ENCODE results near the gene SH3RF1. TPM values are rescaled to one million over a fixed set of nuclear protein-coding genes. Genes with fewer than 3 reads are reported as not detected.

The SH3RF1 gene
- total RNA-seq, 2 donors from 2014 or later: 17.1 to 17.4 TPM

- peaks cover 48% of the 10 kb centered on the region for H3K4me1 ChIP-seq
- no peak for ATAC-seq
- no peak overlapping the region for H3K27ac ChIP-seq
- intact Hi-C loops (cut with DNase I): no loop called here
- H3K9me3 ChIP-seq: no peaks in the 10 kb centered on the region
- H3K36me3 ChIP-seq (replicated peaks in 1 of 2; ENCODE audit: insufficient read depth in 1 of 2, low read depth in 2 of 2): peaks cover 0 to 17% of the 10 kb centered on the region in 2 donors
- TF ChIP-seq POLR2A (IDR thresholded peaks at IDR 0.05) (no peak), CTCF (IDR thresholded peaks at IDR 0.05) (no peak)
- no peaks in the 10 kb centered on the region for H3K27me3 ChIP-seq
- DNase-seq: no peak
- no peak overlapping the region for H3K4me3 ChIP-seq
- WGBS, 2 donors: 90 to 91% methylated on average over 4 to 7 of the region's 7 CpGs
These were observed 153.1 kb downstream of the SH3RF1 start for GRCh38 chr4:169117591-169118081.

DNA sequence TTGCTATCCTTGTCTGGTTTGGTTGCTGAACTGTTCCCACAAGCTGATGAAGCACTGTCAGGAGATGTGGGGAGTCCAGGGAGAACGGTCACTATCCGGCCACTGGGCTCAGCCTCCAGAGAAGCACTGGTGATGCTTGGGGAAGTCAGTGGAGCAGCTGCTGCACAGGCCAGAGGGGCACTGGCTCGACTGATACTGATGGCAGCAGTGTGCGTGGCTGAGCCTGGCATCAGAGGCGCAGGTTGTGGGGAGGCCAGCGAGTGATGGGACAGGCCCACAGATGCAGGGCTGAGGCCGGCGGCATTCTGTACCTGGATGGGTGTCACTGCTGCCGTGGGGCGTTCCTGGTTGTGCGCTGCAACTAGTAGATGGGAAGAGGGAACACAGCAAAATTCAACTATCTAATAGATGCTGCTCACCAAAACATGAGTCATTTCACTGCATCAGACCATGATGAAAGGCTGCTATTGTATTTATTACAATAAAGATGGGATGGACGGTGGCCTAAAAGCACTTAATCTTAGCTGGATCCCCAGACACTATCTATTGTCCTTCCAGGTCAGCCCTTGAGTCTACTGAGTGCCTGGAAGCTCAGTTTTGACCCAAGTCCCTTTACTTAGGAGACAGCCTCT is 154.4 kb downstream of the SH3RF1 start:
- intact Hi-C loops (cut with DNase I): no loop called here
- 88 to 93% methylated on average over 12 of the region's 12 CpGs for WGBS, 2 donors
- H3K9me3 ChIP-seq: no peaks in the 10 kb centered on the region
- peaks cover 43% of the 10 kb centered on the region for H3K4me1 ChIP-seq
- TF ChIP-seq POLR2A (IDR thresholded peaks at IDR 0.05) (no peak), CTCF (IDR thresholded peaks at IDR 0.05) (no peak)
- H3K36me3 ChIP-seq (replicated peaks in 1 of 2; ENCODE audit: insufficient read depth in 1 of 2, low read depth in 2 of 2): peaks cover 0 to 17% of the 10 kb centered on the region in 2 donors
- ATAC-seq (no peak), DNase-seq (no peak)
- H3K27me3 ChIP-seq: no peaks in the 10 kb centered on the region
- no peak overlapping the region for H3K4me3 ChIP-seq
- peak overlapping the region; percentile 41 to 66 (median 52) for H3K27ac ChIP-seq

GRCh38 chr4:169115897-169116254 is 154.9 kb downstream of the SH3RF1 start:
- Histone ChIP-seq H3K9me3 (no peaks in the 10 kb centered on the region), H3K36me3 (replicated peaks in 1 of 2; ENCODE audit: insufficient read depth in 1 of 2, low read depth in 2 of 2) (peaks cover 0 to 14% of the 10 kb centered on the region in 2 donors), H3K27ac (peak overlapping the region; percentile 41 to 66 (median 52)), H3K27me3 (no peaks in the 10 kb centered on the region), H3K4me3 (no peak overlapping the region), H3K4me1 (peaks cover 43% of the 10 kb centered on the region)
- ATAC-seq (peak; percentile 87), DNase-seq (peak; percentile 31 to 77 (median 67))
- TF ChIP-seq POLR2A (IDR thresholded peaks at IDR 0.05) (no peak), CTCF (IDR thresholded peaks at IDR 0.05) (peak in 4 of 7 experiments; percentile 21 to 46 (median 44))
- intact Hi-C loops (cut with DNase I): no loop called here
- 7 to 8% methylated on average over 4 of the region's 4 CpGs for WGBS, 2 donors

GRCh38 chr4:169115144-169115896 is 155.4 kb downstream of the SH3RF1 start:
- Histone ChIP-seq H3K27ac (peak overlapping the region in 3 of 4 donors; percentile 40 to 66 (median 62)), H3K4me3 (no peak overlapping the region), H3K4me1 (peaks cover 43% of the 10 kb centered on the region), H3K36me3 (replicated peaks in 1 of 2; ENCODE audit: insufficient read depth in 1 of 2, low read depth in 2 of 2) (peaks cover 3 to 14% of the 10 kb centered on the region in 2 donors), H3K27me3 (no peaks in the 10 kb centered on the region), H3K9me3 (no peaks in the 10 kb centered on the region)
- 86 to 94% methylated on average over 6 of the region's 6 CpGs for WGBS, 2 donors
- TF ChIP-seq POLR2A (IDR thresholded peaks at IDR 0.05): no peak
- TF ChIP-seq CTCF (IDR thresholded peaks at IDR 0.05): no peak
- ATAC-seq: no peak
- no peak for DNase-seq
- intact Hi-C loops (cut with DNase I): no loop called here

Data from body of pancreas (tissue), 4 donors.